H9 (cell line): ENCODE data around the gene TMEM163. TPM values are rescaled to one million over a fixed set of nuclear protein-coding genes. Genes with fewer than 3 reads are reported as not detected.

Experiments used
- DNase-seq: peaks from one replicate; pipeline ENCODE4 v3.0.0-alpha.2; 2017
- H2AFZ ChIP-seq: one replicate; pipeline ENCODE4 v1.6.1; 2013; ENCODE audit warnings: mild to moderate bottlenecking, low read length, control low read depth, moderate library complexity
- H2AK5ac ChIP-seq: 2 replicates; pipeline ENCODE4 v1.6.1; 2013; ENCODE audit warnings: low read length, control low read depth, mixed read lengths; ENCODE audit not compliant: insufficient read length
- H2BK120ac ChIP-seq: one replicate; pipeline ENCODE4 v1.6.1; 2013; ENCODE audit warnings: low read depth, mild to moderate bottlenecking, low read length, control low read depth, inconsistent platforms; ENCODE audit not compliant: poor library complexity, severe bottlenecking
- H2BK12ac ChIP-seq: 2 replicates; pipeline ENCODE4 v1.6.1; 2013; ENCODE audit warnings: low read length, control low read depth, mixed read lengths, low read depth; ENCODE audit not compliant: insufficient read length
- H2BK15ac ChIP-seq: 2 replicates; pipeline ENCODE4 v1.6.1; 2013; ENCODE audit warnings: low read depth, low read length, control low read depth
- H2BK20ac ChIP-seq: one replicate; pipeline ENCODE4 v1.6.1; 2013; ENCODE audit warnings: low read depth, mild to moderate bottlenecking, low read length, control low read depth, inconsistent platforms; ENCODE audit not compliant: poor library complexity, severe bottlenecking
- H2BK5ac ChIP-seq: 2 replicates; pipeline ENCODE4 v1.6.1; 2013; ENCODE audit warnings: low read length, control low read depth, mixed read lengths; ENCODE audit not compliant: insufficient read length
- H3K14ac ChIP-seq: 2 replicates; pipeline ENCODE4 v1.6.1; 2013; ENCODE audit warnings: low read length, control low read depth; ENCODE audit not compliant: insufficient read depth
- H3K18ac ChIP-seq: 2 replicates; pipeline ENCODE4 v1.6.1; 2013; ENCODE audit warnings: low read depth, mild to moderate bottlenecking, mixed read lengths, low read length, control low read depth; ENCODE audit not compliant: insufficient read length
- H3K23ac ChIP-seq: 2 replicates; pipeline ENCODE4 v1.6.1; 2013; ENCODE audit warnings: low read length, control low read depth, mixed read lengths, low read depth; ENCODE audit not compliant: insufficient read length
- H3K23me2 ChIP-seq: 2 replicates; pipeline ENCODE4 v1.6.1; 2013; ENCODE audit warnings: low read depth, mild to moderate bottlenecking, mixed read lengths, low read length, control low read depth; ENCODE audit not compliant: insufficient read length, poor library complexity, severe bottlenecking
- H3K27ac ChIP-seq: 2 replicates; pipeline ENCODE4 v1.5.1; 2013; ENCODE audit warnings: low read length, control low read depth, mixed read lengths, low read depth; ENCODE audit not compliant: insufficient read length
- H3K27me3 ChIP-seq: 2 replicates; pipeline ENCODE4 v1.6.1; 2013; ENCODE audit warnings: low read length, control low read depth, inconsistent platforms; ENCODE audit not compliant: insufficient read depth
- H3K4ac ChIP-seq: 2 replicates; pipeline ENCODE4 v1.6.1; 2013; ENCODE audit warnings: low read depth, mild to moderate bottlenecking, control low read depth, inconsistent platforms, low read length, moderate library complexity
- H3K4me1 ChIP-seq: 2 replicates; pipeline ENCODE4 v1.6.1; 2013; ENCODE audit warnings: low read length, control low read depth, inconsistent platforms; ENCODE audit not compliant: insufficient read depth
- H3K4me2 ChIP-seq: 2 replicates; pipeline ENCODE4 v1.6.1; 2013; ENCODE audit warnings: low read length, control low read depth, mixed read lengths; ENCODE audit not compliant: insufficient read length, insufficient read depth
- H3K56ac ChIP-seq: 2 replicates; pipeline ENCODE4 v1.6.1; 2013; ENCODE audit warnings: low read depth, mild to moderate bottlenecking, mixed read lengths, low read length, control low read depth; ENCODE audit not compliant: insufficient read length
- H3K79me1 ChIP-seq: 2 replicates; pipeline ENCODE4 v1.6.1; 2013; ENCODE audit warnings: low read depth, mild to moderate bottlenecking, moderate library complexity, low read length, control low read depth, inconsistent platforms; ENCODE audit not compliant: insufficient read depth, poor library complexity, severe bottlenecking
- H3K79me2 ChIP-seq: 2 replicates; pipeline ENCODE4 v1.6.1; 2013; ENCODE audit warnings: low read length, control low read depth, inconsistent platforms; ENCODE audit not compliant: insufficient read depth
- H3K9ac ChIP-seq: 2 replicates; pipeline ENCODE4 v1.6.1; 2013; ENCODE audit warnings: low read length, control low read depth, mixed read lengths; ENCODE audit not compliant: insufficient read length; ENCODE audit errors: extremely low read depth
- H3K9me3 ChIP-seq: one replicate; pipeline ENCODE4 v1.6.1; 2013; ENCODE audit warnings: low read depth, low read length, inconsistent platforms; ENCODE audit not compliant: control insufficient read depth
- H3T11ph ChIP-seq: one replicate; pipeline ENCODE4 v1.6.1; 2013; ENCODE audit warnings: mild to moderate bottlenecking, low read length, control low read depth, inconsistent platforms
- H4K20me1 ChIP-seq: one replicate; pipeline ENCODE4 v1.6.1; 2013; ENCODE audit not compliant: control insufficient read depth, insufficient read length, insufficient read depth
- H4K5ac ChIP-seq: 2 replicates; pipeline ENCODE4 v1.6.1; 2013; ENCODE audit warnings: low read depth, mild to moderate bottlenecking, mixed read lengths, low read length, control low read depth; ENCODE audit not compliant: insufficient read length
- H4K8ac ChIP-seq: replicated peaks from 2 replicates; pipeline ENCODE4 v1.6.1; 2013; ENCODE audit warnings: low read length, control low read depth, mixed read lengths, low read depth; ENCODE audit not compliant: insufficient read length
- H4K91ac ChIP-seq: 2 replicates; pipeline ENCODE4 v1.6.1; 2013; ENCODE audit warnings: low read depth, mild to moderate bottlenecking, moderate library complexity, mixed read lengths, low read length, control low read depth; ENCODE audit not compliant: insufficient read length
- H3K27ac Mint-ChIP-seq, 3 experiments: 2 replicates in 2 of 3; 3 replicates in 1 of 3; pipeline ENCODE4 v1.8.0; 2020 to 2021; ENCODE audit warnings: mixed read lengths in 3 of 3, mild to moderate bottlenecking in 1 of 3, moderate library complexity in 1 of 3
- H3K27me3 Mint-ChIP-seq: 2 replicates; pipeline ENCODE4 v1.8.0; 2021; ENCODE audit warnings: low read depth, mild to moderate bottlenecking, moderate library complexity, mixed read lengths
- H3K36me3 Mint-ChIP-seq, 3 experiments: 2 replicates in 2 of 3; 3 replicates in 1 of 3; pipeline ENCODE4 v1.8.0; 2020 to 2021; ENCODE audit warnings: low read depth in 3 of 3, mixed read lengths in 3 of 3; ENCODE audit not compliant: insufficient read depth in 1 of 3
- H3K4me1 Mint-ChIP-seq, 2 experiments: 2 replicates each; pipeline ENCODE4 v1.8.0; 2020; ENCODE audit warnings: mixed read lengths in 2 of 2
- H3K4me3 Mint-ChIP-seq, 2 experiments: 2 replicates in 1 of 2; 3 replicates in 1 of 2; pipeline ENCODE4 v1.8.0; 2020 to 2021; ENCODE audit warnings: mild to moderate bottlenecking in 2 of 2, mixed read lengths in 2 of 2, moderate library complexity in 1 of 2
- H3K9me3 Mint-ChIP-seq, 2 experiments: 2 replicates in 1 of 2; 3 replicates in 1 of 2; pipeline ENCODE4 v1.8.0; 2020; ENCODE audit warnings: mild to moderate bottlenecking in 2 of 2, mixed read lengths in 2 of 2, moderate library complexity in 1 of 2
- WGBS: extraction: QIAGEN DNeasy Blood & Tissue Kit; methylation state at CpG from one replicate; pipeline ENCODE4 v1.1.7; 2013; ENCODE audit warnings: missing lambda C conversion rate, low lambda C conversion rate, mixed read lengths; ENCODE audit not compliant: insufficient read length; ENCODE audit errors: extremely low coverage; 5-methylcytosine and 5-hydroxymethylcytosine counted together
- total RNA-seq: library from RNA; stranded (reverse); gene quantifications from 2 replicates; pipeline ENCODE4 v1.2.1, GENCODE V29; 2021
- TF ChIP-seq, protein P1 (sequence below): fragments of 200-600 bp; sonication (generic); conservative IDR thresholded peaks from 3 replicates; pipeline ENCODE4 v1.8.0; 2021; ENCODE audit warnings: antibody characterized with exemption, mild to moderate bottlenecking

The TMEM163 gene
- total RNA-seq, 1 experiment from 2014 or later = 0.39 TPM

GRCh38 chr2:134738141-134738870 lies 19.5 kb upstream of the TMEM163 start:
- H3T11ph ChIP-seq = no peak overlapping the region
- H3K4ac ChIP-seq = no peak overlapping the region
- H3K9me3 ChIP-seq = no peaks in the 10 kb centered on the region
- no peak overlapping the region for H3K18ac ChIP-seq
- Mint-ChIP-seq H3K27me3 (peaks cover 2% of the 10 kb centered on the region), H3K9me3 (no peaks in the 10 kb centered on the region), H3K4me3 (no peak overlapping the region), H3K36me3 (no peaks in the 10 kb centered on the region), H3K27ac (no peak overlapping the region), H3K4me1 (peaks cover 3 to 6% of the 10 kb centered on the region in 2 experiments; a peak in 3 of 4 replicates)
- no peak overlapping the region for H3K27ac ChIP-seq
- no peak overlapping the region for H2BK120ac ChIP-seq
- no CpG with 5 or more reads among the region's 2 CpGs for WGBS
- no peaks in the 10 kb centered on the region for H3K23me2 ChIP-seq
- no peak overlapping the region for H3K14ac ChIP-seq
- no peak overlapping the region for H3K4me2 ChIP-seq
- no peak overlapping the region for H2BK15ac ChIP-seq
- H3K9ac ChIP-seq = no peak overlapping the region
- no peaks in the 10 kb centered on the region for H3K79me1 ChIP-seq
- no peak overlapping the region for H4K5ac ChIP-seq
- H4K91ac ChIP-seq = no peak overlapping the region
- H2BK20ac ChIP-seq = no peak overlapping the region
- H3K23ac ChIP-seq = no peak overlapping the region
- no peak overlapping the region for H2BK5ac ChIP-seq
- H3K4me1 ChIP-seq = no peaks in the 10 kb centered on the region
- no peak overlapping the region for H4K8ac ChIP-seq
- H3K56ac ChIP-seq = no peak overlapping the region
- no peak overlapping the region for H2BK12ac ChIP-seq
- no peak for DNase-seq
- no peaks in the 10 kb centered on the region for H3K79me2 ChIP-seq
- no peak overlapping the region for H2AFZ ChIP-seq
- no peak overlapping the region for H2AK5ac ChIP-seq
- H3K27me3 ChIP-seq = no peaks in the 10 kb centered on the region
- TF ChIP-seq, protein P1, sequence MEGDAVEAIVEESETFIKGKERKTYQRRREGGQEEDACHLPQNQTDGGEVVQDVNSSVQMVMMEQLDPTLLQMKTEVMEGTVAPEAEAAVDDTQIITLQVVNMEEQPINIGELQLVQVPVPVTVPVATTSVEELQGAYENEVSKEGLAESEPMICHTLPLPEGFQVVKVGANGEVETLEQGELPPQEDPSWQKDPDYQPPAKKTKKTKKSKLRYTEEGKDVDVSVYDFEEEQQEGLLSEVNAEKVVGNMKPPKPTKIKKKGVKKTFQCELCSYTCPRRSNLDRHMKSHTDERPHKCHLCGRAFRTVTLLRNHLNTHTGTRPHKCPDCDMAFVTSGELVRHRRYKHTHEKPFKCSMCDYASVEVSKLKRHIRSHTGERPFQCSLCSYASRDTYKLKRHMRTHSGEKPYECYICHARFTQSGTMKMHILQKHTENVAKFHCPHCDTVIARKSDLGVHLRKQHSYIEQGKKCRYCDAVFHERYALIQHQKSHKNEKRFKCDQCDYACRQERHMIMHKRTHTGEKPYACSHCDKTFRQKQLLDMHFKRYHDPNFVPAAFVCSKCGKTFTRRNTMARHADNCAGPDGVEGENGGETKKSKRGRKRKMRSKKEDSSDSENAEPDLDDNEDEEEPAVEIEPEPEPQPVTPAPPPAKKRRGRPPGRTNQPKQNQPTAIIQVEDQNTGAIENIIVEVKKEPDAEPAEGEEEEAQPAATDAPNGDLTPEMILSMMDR = no peak
- H4K20me1 ChIP-seq = no peaks in the 10 kb centered on the region
